Endothelial cell of umbilical vein (primary cell): Measurements from ENCODE around the gene RABIF. TPM values are rescaled to one million over a fixed set of nuclear protein-coding genes. Genes with fewer than 3 reads are reported as not detected.

Experiments used
- BruUV-seq: library from RNA; stranded (reverse); fragments of 400-500 nt; replicated peaks from 2 replicates; lab custom pipeline; 2021; lab: Mats Ljungman, UMichigan
- CTCF ChIA-PET: fragments of 300-600, 350-600 bp; sonication (Branson Sonifier 250); formaldehyde crosslinking; loops from one replicate; lab custom pipeline; 2021; ENCODE audit warnings: antibody characterized with exemption, inconsistent platforms; lab: Charles Lee
- POLR2A ChIA-PET: fragments of 300-600, 350-600 bp; sonication (Branson Sonifier 250); formaldehyde crosslinking; loops from one replicate; lab custom pipeline; 2021; ENCODE audit warnings: antibody characterized with exemption, inconsistent platforms; lab: Charles Lee
- DNase-seq: peaks from one replicate; pipeline ENCODE4 v3.0.0-alpha.2; 2011; ENCODE audit warnings: low read depth, low spot score
- FAIRE-seq: peaks from 2 replicates; lab custom pipeline; 2011; peaks lifted over from hg19 to GRCh38; lab: Jason Lieb, UNC
- H2AFZ ChIP-seq: 2 replicates; pipeline ENCODE4 v1.6.0; 2012; ENCODE audit warnings: low read depth, low read length, control low read depth, inconsistent platforms
- H3K27ac ChIP-seq: 2 replicates; pipeline ENCODE4 v1.5.1; 2011; ENCODE audit warnings: low read depth, mild to moderate bottlenecking, control low read depth, low read length, moderate library complexity; ENCODE audit not compliant: insufficient read depth
- H3K27me3 ChIP-seq, 2 experiments: 2 replicates each; pipeline versions ENCODE4 v1.6.0 to v1.6.1; 2011; ENCODE audit warnings: low read length in 2 of 2, mixed read lengths in 1 of 2; ENCODE audit not compliant: control insufficient read depth in 2 of 2, insufficient read depth in 2 of 2
- H3K36me3 ChIP-seq, 2 experiments: 2 replicates in 1 of 2; 3 replicates in 1 of 2; pipeline ENCODE4 v1.5.1; 2011; ENCODE audit warnings: low read length in 2 of 2, mild to moderate bottlenecking in 1 of 2, moderate library complexity in 1 of 2; ENCODE audit not compliant: control insufficient read depth in 2 of 2, insufficient read depth in 2 of 2; ENCODE audit errors: extremely low read depth in 1 of 2
- H3K4me1 ChIP-seq: 3 replicates; pipeline ENCODE4 v1.5.1; 2011; ENCODE audit warnings: mild to moderate bottlenecking, low read length; ENCODE audit not compliant: control insufficient read depth, insufficient read depth; ENCODE audit errors: extremely low read depth
- H3K4me2 ChIP-seq: 2 replicates; pipeline ENCODE4 v1.6.1; 2011; ENCODE audit warnings: low read length, control low read depth, mixed read lengths; ENCODE audit not compliant: insufficient read depth
- H3K4me3 ChIP-seq, 3 experiments: fragments of 200-600 bp in 1 of 3; sonication (generic), shearing (Covaris generic) in 1 of 3; replicated peaks in 1 of 3; 2 replicates each; pipeline ENCODE4 v1.5.1; 2011 to 2016; ENCODE audit warnings: control low read depth in 3 of 3, low read length in 3 of 3, mild to moderate bottlenecking in 2 of 3, inconsistent platforms in 1 of 3, low read depth in 1 of 3, moderate library complexity in 1 of 3; ENCODE audit not compliant: insufficient read depth in 1 of 3
- H3K79me2 ChIP-seq: 2 replicates; pipeline ENCODE4 v1.6.0; 2012; ENCODE audit warnings: low read length, inconsistent platforms; ENCODE audit not compliant: control insufficient read depth, insufficient read depth
- H3K9ac ChIP-seq: replicated peaks from 2 replicates; pipeline ENCODE3; 2011; ENCODE audit warnings: low read length, control low read depth; ENCODE audit not compliant: insufficient read depth; ENCODE audit errors: extremely low read depth
- H3K9me1 ChIP-seq: replicated peaks from 3 replicates; pipeline ENCODE4 v1.6.0; 2011; ENCODE audit warnings: mild to moderate bottlenecking, low read length; ENCODE audit not compliant: control insufficient read depth, insufficient read depth; ENCODE audit errors: extremely low read depth
- H3K9me3 ChIP-seq: replicated peaks from 2 replicates; pipeline ENCODE4 v1.5.1; 2012; ENCODE audit warnings: low read length, inconsistent platforms; ENCODE audit not compliant: control insufficient read depth, insufficient read depth
- H4K20me1 ChIP-seq: replicated peaks from 2 replicates; pipeline ENCODE3; 2011; ENCODE audit warnings: mild to moderate bottlenecking, low read length; ENCODE audit not compliant: control insufficient read depth, insufficient read depth; ENCODE audit errors: extremely low read depth
- CTCF ChIP-seq, 2 donors: IDR thresholded peaks; 1 replicate in 1 of 2; 2 replicates in 1 of 2; pipeline ENCODE4 v1.5.1; 2011; ENCODE audit warnings: low read length in 2 of 2, mild to moderate bottlenecking in 2 of 2, moderate library complexity in 2 of 2, control low read depth in 1 of 2, inconsistent platforms in 1 of 2, low read depth in 1 of 2; ENCODE audit not compliant: insufficient read depth in 1 of 2; ENCODE audit errors: extremely low read depth in 1 of 2
- EZH2 ChIP-seq: IDR thresholded peaks from 2 replicates; pipeline ENCODE4 v1.6.1; 2012; ENCODE audit warnings: borderline replicate concordance, low read depth, mild to moderate bottlenecking, moderate library complexity, low read length, inconsistent platforms; ENCODE audit not compliant: severe bottlenecking
- FOS ChIP-seq: IDR thresholded peaks from 2 replicates; pipeline ENCODE4 v1.6.1; 2011; ENCODE audit warnings: mild to moderate bottlenecking, low read length, moderate library complexity, borderline replicate concordance; ENCODE audit not compliant: insufficient read depth
- GATA2 ChIP-seq: IDR thresholded peaks from 2 replicates; pipeline ENCODE4 v1.7.0; 2011; ENCODE audit warnings: low read depth, mild to moderate bottlenecking, moderate library complexity, mixed read lengths, low read length; ENCODE audit not compliant: insufficient read length, insufficient read depth
- JUN ChIP-seq: IDR thresholded peaks from 2 replicates; pipeline ENCODE4 v1.6.1; 2011; ENCODE audit warnings: borderline replicate concordance, low read depth; ENCODE audit not compliant: insufficient read length, insufficient read depth
- MAX ChIP-seq: IDR thresholded peaks from 2 replicates; pipeline ENCODE4 v1.6.1; 2011; ENCODE audit not compliant: insufficient read depth, insufficient read length
- MYC ChIP-seq: IDR thresholded peaks from one replicate; pipeline ENCODE4 v1.6.1; 2011; ENCODE audit warnings: mild to moderate bottlenecking, low read depth, low read length
- POLR2A ChIP-seq: IDR thresholded peaks from 2 replicates; pipeline ENCODE4 v1.6.1; 2012; ENCODE audit warnings: low read depth, mild to moderate bottlenecking, control low read depth, low read length
- POLR2AphosphoS5 ChIP-seq: IDR thresholded peaks from 2 replicates; pipeline ENCODE4 v1.6.1; 2012; ENCODE audit warnings: low read depth, mild to moderate bottlenecking, control low read depth, low read length, moderate library complexity; ENCODE audit not compliant: insufficient read depth
- dilution Hi-C: fragments of 300-500 bp; cut with MboI; formaldehyde crosslinking; loops from one replicate; pipeline ENCODE4 v1.15.0; 2019; ENCODE audit warnings: low sequenced_read_pairs; ENCODE audit not compliant: extremely low pct_ligation_motif_present
- intact Hi-C: fragments of 100-400 bp; cut with micrococcal nuclease; formaldehyde crosslinking; loops from one replicate; pipeline ENCODE4 v1.10.0; 2022
- polyA plus RNA-seq, 4 experiments: library from polyadenylated mRNA; depleted of rRNA in 3 of 4; stranded (reverse) in 3 of 4; unstranded in 1 of 4; fragments of >200 nt; gene quantifications; 2 replicates each; pipeline versions ENCODE4 v1.2.1 to v1.2.3, GENCODE V29; 2011 to 2012; ENCODE audit warnings: missing spikeins in 1 of 4
- total RNA-seq: library from RNA; stranded (reverse); gene quantifications from 2 replicates; pipeline ENCODE4 v1.2.3, GENCODE V29; 2021

The RABIF gene
- total and polyA plus RNA-seq, 2 donors (not counting 3 experiments of a cell fraction or from before 2014, with no cell fraction given): 15.8 to 17.1 TPM

- POLR2A ChIA-PET: no interaction called here
- TF ChIP-seq FOS (no peak), GATA2 (no peak), MYC (no peak), CTCF (IDR thresholded peaks at IDR 0.05; ENCODE audit: extremely low read depth in 1 of 2, insufficient read depth in 1 of 2, low read depth in 1 of 2, low read length in 2 of 2) (no peak), JUN (no peak), MAX (no peak), POLR2A (no peak), EZH2 (no peak), POLR2AphosphoS5 (no peak)
- H3K4me3 ChIP-seq: no peak overlapping the region
- H3K27ac ChIP-seq: no peak overlapping the region
- no TSS peak for BruUV-seq
- dilution Hi-C loops: no loop called here
- no peak overlapping the region for H3K9ac ChIP-seq
- H2AFZ ChIP-seq: no peak overlapping the region
- H4K20me1 ChIP-seq: no peaks in the 10 kb centered on the region
- H3K36me3 ChIP-seq: no peaks in the 10 kb centered on the region
- H3K4me1 ChIP-seq: no peaks in the 10 kb centered on the region
- CTCF ChIA-PET: interaction anchor here (1.2 to 1.6 kb wide), 2 partner anchors 11 to 15 kb away, joined by 3 to 8 read pairs; no protein-coding TSS in a partner anchor
- intact Hi-C loops: no loop called here
- H3K27me3 ChIP-seq: peaks cover 7 to 12% of the 10 kb centered on the region in 2 experiments
- H3K4me2 ChIP-seq: no peak overlapping the region
- no peaks in the 10 kb centered on the region for H3K79me2 ChIP-seq
- DNase-seq (no peak), FAIRE-seq (no peak)
- no peaks in the 10 kb centered on the region for H3K9me3 ChIP-seq
- H3K9me1 ChIP-seq: no peaks in the 10 kb centered on the region
Observed at GRCh38 chr1:202834771-202835547, 54.0 kb downstream of the RABIF start.
